HG02798 (cell line): ENCODE measurements around the gene USP9X.
"Not testable (repeated sequence)": the region's sequence is repeated elsewhere in the genome, so short reads cannot be mapped to it uniquely, and the experiment has no call there.

Source experiments
- ATAC-seq: cut with Tn5 transposase; IDR thresholded peaks from one replicate; pipeline ENCODE4 v1.9.1; 2021; ENCODE audit warnings: mild to moderate bottlenecking; ENCODE audit not compliant: unreplicated experiment, poor library complexity

The USP9X gene

DNA sequence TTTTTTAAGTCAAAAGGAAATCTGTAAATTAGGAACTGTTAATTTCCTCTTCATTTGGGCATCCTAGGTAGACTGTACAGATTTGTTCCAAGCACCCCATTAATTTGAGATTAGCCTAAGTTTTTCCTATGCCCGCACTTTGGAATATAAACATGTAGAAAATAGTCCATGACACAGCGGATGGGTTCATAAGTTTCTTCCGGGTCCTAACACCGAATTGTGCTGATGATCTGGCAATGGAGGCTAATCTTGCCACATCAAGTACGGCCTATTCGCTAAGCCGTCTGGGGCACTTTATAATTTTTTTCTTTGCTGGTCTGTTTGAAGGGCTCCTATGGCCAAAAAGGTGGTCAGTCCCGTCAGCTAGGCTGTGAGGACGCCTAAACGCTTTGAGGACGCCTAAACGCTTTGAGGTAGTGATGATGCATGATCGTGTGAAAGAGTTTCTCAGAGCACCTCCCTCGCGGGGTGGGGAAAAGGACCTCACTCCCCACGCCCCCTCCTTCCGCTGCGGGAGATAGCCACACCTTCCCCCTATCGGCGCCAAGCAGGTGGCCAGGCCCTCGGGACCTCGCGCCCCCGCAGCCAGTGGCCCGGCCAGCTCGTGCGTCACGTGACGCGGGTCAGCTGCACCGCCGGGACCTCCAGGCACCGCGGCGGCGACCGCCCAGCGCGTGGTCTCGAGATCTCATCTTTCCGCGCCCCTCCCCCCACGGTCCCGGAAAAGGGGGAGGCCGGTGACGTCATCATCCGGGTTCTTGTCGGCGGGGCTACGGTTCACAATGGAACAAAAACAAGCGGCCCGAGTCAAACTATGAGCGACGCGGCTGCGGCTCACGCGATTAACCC is 977 bp upstream of the USP9X start:
- ATAC-seq = peak; percentile 68

DNA sequence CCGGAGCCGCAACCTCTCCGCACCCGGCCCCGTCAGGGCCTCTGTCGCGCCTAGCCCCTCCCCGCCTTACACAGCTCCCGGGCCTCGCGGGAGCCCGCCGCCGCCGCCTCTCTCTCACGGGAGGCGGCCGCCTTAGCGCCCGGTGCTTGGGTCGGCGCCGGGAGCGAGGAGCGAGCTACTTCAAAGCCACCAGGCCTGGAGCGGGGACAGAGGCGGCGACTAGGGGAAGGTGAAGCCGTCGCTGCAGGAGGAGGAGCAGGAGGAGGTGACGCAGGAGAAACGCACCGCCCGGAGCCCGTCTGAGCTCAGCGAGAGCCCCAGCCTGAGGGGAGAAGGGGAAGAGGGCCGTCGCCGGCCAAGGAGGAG is 250 bp downstream of the USP9X start:
- ATAC-seq = peak; percentile 30

DNA sequence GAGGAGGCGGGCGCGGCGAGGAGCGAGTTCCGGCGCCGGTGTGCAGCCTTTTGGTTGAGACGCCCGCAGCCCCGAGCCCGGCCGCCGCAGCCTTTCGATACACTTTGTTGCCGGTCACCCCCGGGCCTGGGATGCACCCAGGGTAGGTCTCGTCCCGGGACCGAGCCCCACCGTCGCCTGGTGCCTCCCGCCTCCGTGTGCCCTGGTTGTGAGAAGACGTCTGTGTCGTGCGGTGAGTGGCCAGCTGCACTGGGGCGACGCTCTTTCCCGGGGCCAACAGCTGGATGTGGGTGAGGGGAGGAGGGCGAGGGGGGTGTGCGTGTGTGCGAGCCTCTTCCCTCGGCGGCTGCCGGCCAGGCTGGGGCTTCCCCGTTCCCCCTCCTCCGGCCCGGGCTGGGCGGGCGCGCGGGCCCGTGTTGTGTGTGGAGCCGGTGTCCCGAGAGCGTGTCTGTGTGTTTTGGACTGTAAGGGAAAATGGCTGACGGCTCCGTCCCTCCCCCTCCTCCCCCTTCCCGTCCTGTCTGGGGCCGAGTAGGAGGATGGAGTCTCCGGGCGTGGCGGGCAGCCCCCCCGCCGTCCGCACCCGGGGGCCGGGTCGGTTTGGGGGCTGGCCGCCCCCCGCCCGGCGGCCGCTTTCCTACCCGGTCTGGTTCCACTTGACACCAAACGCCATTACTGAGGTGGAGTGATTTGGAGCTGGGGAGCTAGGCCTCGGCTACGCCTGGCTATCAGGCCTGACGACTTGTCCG is 807 bp downstream of the USP9X start:
- no peak for ATAC-seq

DNA sequence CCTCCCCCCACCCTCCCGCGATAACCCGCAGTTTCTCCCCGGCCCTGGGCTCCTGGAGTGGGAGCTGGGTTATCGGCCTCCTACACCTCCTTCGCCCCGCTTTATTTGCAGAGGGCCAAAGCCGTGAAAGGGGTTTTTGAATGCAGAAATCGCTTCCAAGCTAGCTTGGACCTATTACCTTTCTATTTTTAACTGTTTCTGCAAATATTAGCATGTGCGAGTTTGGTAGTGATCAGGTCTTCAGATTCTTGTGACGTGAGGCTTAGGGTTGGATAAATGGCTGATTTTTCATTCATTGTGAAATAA is 1.3 kb downstream of the USP9X start:
- no peak for ATAC-seq

DNA sequence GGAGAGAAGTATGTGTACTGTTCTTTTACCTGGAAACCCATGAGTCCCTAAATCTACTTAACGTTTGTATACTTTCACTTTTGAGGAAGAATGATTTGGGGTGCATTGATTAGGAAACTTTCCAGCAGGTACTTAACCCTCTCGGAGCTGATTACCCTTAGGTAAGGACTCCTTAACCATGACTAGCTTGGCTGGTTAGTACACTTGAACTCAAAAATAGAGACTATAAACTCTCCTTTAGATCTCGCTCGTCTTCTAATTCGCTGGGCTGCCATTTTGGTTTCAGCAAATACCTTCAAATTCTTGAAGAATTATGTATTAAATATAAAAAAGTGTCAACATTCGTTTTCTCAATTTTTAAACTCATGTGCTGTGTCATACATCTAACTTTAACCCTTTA is 2.0 kb downstream of the USP9X start:
- ATAC-seq = no peak

DNA sequence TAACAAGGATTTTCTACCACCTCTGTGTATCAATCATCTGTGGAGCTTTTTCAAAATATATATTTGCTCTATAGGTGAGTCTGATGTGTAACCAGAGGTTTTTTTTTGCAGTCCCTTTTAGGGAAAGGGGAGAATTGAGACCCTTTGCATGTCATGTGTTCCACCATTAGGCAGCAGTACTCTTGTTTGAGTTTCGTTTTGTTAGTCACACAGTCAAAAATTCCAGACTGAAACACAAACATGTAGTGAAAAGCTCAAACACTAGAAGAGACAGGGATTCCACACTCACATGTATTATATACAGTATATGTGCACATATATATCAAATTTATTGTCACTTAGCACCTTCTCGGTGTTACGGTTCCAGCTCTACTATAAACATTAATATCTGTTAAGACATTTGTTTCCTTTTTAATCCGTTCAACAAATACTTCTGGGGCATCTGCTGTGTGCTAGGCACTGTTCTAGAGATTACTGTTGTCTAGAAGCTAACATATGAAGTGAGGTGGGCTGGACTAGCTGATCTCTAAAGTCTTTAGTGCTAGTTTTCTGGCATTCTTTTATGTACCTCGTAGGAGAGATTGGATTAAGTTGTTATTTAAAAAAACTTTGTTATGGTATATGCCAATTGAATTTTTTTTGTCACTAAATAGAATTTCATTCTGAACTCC is 5.5 kb downstream of the USP9X start:
- ATAC-seq = no peak

DNA sequence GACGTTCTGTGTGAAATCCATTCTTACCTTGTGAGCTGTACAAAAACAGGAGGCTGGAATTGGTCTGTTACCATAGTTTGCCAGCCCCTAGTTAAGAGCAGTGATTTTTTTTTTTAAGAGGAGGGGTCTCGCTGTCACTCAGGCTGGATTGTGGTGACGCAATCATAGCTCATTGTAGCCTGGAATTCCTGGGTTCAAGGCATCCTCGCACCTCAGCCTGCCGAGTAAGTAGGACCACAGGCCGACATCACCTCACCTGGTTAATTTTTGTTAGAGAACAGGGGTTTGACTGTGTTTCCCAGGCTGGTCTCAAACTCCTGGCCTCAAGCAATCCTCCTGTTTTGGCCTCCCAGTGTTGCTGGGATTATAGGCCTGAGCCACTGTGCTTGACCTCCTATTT is 7.5 kb downstream of the USP9X start:
- no peak for ATAC-seq

DNA sequence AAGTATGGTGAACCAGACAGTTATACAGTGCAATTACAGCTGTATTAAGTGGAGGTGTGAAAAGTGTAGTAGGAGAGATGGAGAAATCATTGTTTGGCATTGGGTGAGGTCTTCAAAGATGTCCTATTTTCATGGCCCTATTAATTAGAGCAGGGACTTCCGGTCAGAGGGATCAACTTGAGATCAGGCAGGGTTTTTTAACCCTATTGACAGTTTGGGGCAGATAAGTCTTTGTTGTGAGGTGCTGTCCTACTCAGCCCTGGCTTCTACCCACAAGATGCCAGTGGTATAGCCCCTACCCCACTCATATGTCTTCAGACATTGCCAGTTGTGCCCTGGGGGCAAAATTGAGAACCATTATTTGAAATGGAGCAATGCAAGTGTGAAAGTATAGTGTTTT is 9.9 kb downstream of the USP9X start:
- no peak for ATAC-seq

DNA sequence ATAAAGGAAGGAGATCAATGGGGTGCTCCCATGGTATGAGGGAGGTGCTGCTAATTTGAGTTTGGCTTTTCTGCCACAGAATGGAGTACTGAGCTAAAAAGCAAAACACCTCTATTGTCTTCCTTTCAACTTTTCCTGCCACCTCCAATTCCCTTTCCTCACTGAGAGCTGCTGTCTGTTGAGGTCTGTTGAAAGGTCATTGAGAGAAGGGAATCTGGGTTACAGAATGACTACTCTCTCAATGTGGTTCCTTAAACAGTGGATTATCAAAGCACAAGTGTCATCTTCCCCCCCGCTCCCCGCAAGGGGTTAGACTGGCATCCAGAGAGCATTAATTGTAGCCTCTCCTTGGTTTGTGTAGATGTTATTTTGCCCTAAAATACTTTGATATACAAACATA is 10.7 kb downstream of the USP9X start:
- ATAC-seq = no peak

DNA sequence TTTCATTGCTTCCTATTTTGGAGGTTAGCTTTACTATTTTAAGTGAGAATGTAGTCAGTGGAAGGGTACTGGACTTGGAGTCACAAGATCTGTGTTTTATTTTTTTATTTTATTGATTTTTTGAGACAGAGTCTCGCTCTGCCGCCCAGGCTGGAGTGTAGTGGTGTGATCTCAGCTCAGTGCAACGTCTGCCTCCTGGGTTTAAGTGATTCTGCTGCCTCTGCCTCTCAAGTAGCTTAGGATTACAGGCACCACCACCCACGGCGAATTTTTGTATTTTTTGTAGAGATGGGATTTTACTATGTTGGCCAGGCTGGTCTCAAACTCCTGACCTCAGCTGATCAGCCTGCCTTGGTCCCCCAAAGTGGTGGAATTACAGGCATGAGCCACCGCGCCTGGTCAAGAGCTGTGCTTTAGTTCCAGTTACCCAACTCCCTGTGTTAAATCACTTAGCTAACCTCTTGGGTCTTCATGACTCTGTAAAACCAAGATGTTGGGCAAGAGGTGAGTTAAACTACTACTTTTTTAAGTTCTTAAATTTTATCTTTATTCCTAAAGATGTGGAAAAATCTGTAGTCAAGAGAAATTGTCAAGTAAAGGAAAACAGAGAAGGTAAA is 11.2 kb downstream of the USP9X start:
- no peak for ATAC-seq

DNA sequence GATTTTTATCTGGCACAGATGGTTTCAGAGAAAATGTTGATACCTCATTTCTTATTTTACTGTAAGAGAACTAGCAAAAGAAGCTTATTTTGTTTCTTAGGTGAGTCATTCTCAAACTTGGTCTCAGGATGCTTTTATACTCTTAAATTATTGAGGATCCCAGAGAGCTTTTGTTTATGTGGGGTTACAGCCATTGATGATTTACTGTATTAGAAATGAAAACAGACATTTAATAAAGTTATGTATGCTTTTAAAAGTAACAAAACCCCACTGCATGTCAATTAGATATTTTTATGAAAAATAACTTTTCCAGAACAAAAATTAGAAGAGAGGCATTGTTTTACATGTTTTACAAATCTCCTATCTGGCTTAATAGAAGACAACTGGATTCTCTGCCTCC is 12.1 kb downstream of the USP9X start:
- no peak for ATAC-seq

DNA sequence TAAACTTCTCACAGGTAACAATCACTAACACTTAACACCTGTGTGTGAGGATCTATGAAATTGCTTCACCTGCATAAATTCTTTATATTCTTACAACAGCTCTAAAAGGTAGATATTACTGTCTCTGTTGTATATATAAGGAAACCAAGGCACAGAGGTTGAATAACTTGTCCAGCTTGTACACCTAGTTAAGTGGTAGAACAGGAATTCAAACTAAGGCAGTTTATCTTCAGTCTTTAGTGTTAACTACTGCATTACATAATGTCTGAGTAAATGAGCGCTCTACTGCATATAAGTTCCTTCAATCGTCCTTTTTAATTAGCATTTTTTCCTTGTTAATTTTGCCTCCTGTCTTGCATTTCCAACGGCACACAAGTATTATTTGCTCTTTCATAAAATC is 15.0 kb downstream of the USP9X start:
- ATAC-seq = no peak

DNA sequence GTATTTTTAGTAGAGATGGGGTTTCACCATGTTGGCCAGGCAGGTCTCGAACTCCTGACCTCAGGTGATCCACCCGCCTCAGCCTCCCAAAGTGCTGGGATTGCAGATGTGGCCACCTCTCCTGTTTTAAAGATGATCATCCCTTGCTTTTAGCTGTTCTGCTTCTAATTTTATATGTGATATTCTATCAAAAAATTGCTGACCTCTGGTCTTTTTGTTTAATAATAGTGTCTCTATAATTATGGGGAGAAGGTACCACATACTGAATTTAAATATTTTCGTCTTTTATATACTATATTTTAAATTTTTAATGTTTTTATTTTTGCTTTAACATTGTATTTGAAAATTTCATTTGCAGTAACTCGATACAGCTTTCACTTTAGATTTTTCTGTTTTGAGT is 15.6 kb downstream of the USP9X start:
- ATAC-seq = no peak

DNA sequence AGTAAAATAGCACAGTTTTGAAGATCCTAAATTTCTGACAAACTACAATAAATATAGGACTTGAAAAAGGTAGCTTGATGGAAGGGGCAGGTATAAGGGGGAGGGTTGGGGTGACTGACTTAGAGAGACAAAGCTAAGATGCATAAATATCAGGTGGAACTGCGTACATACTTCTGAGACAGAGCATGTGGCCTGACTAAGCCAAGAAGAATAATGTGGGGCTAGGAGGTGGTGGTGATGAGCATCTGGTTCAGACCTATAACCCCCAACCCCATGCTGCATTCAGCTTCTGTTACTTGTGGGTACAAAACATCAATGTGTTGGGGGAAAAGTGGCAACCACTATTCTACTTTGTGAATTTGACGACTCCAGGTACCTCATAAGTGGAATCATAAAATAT is 19.8 kb downstream of the USP9X start:
- ATAC-seq = no peak

DNA sequence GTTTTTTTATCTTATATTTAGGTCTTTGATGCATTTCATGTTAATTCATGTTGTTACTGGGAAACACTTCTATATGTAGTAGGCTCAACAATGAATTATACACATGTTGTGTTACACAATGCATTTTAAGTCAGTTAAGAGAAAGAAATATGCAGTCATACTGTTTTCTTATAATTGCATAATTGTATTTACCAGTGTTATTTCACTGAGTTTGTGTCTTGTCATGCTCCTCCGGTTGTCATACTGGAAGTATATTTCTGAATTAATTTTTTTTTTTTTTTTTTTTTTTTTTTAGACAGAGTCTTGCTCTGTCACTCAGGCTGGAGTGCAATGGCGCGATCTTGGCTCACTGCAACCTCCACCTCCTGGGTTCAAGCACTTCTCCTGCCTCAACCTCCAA is 21.0 kb downstream of the USP9X start:
- not testable (repeated sequence) for ATAC-seq

DNA sequence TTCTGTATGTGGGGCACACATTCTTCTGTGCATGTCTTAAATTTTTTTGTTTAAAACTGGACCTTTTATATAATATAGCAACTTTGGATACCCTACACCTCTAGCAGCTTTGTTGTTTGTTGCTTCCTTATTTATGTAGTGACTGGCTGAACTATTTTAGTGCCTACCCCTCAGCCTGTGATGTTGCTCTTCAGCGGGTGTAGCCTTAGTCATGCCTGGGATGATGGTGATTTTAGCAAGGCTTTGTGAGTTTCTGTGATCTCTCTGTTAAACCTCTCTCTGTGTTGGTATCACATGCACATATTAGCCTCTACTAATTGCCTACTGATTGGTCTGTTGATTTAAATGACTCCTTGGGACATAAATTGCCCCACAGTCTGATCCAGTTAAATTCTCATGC is 22.8 kb downstream of the USP9X start:
- ATAC-seq = no peak

DNA sequence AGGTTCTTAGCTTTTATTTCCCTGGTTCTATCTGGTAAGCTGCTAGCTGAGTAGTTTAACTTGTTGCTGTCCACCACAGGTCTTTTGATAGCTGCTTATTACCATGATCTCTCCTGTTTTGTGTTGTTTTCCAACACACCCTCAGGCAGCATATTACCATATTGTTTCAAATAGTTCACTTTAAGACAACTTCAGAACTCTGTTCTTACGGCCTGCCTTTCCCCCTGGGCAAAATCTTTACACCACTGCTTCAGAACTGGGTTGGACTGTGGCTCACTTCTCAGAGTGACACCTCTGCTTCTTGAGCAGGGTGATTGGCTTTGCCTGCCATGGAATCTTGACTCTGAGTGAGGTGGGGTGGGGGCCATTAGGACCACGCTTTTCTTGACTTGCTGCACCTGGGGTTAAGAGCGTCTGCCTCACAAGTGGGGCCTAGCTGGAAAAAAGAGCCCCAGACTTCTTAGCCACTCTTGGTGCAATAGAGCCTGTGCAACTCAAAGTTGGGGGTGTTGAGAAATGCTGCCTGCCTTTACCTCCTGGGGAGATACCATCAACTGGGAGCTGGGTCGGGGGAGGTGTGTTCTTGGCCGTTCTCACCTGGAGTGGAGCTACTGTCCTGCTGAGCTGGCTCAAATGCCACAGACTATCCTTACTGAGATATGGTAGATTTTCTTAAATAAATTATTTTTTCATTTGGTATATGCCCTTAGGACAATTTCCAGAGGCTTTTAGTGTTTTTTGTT is 23.4 kb downstream of the USP9X start:
- ATAC-seq = no peak

DNA sequence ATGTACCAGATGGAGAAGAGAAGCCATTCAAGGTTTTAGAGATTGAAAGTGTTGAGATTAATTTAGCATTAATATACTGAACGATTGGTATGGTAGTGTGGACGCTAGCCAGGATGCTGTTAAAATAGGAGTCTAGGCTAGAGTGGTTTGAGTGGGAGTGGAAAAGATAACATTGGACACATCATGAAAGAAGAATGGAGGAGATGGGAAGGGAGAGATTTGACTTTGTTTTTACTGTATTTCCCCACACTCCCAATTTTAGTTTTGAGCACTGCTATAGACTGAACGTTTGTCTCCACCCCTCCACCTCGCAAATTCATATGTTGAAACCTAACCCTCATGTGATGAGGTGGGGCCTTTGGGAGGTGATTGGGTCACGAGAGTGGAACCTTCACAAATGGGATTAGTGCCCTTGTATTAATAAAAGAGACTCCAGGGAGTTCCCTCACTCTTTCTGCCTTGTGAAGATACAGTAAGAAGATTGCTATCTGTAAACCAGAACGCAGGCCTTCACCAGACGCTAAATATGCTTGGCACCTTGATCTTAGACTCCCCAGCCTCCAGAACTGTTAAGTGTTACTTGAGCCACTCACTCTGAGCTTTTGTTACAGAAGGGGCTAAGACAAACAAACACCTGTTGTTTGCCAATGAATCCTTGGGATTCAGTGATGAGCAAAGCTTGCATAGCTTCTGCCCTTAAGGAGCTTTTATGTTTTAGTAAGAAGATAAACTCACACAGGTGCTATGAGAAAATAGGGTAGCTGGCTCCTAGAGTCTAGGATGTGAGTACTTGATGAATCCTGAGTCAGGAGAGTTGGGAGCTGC is 25.8 kb downstream of the USP9X start:
- ATAC-seq = no peak

DNA sequence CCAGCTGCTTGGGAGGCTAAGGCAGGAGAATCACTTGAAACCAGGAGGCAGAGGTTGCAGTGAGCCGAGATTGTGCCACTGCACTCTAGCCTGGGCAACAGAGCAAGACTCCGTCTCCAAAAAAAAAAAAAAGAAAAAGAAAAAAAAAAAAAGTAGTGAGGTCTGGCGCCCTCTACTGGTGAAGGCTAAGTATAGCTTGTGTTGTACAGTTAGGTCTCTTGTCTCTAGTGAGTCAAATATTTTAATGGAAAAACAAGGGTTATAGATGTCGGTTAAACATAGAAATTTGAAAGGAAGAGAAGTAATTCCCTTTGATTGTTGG is 29.8 kb downstream of the USP9X start:
- ATAC-seq = not testable (repeated sequence)

DNA sequence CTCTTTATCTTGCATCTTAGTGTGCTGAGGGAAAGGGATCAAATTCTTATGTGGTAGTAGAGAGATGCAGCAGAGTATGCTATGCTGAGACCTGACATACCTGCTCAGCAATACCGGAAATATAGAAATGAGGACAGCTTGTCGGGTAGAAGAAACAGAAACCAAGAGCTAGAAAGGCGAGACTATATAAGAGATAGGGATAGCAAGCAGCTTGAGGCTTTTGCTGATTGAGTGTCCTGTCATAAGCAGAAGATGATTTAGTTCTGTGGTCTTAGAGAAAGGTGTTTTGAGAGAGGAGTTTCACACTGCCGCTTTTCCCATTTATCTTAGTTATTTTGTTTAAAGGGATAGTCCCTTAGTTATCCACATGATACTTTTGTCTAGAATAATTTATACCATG is 31.7 kb downstream of the USP9X start:
- ATAC-seq = peak; percentile 77
